GM03348 (cell line): ENCODE results near the gene LGI4.

Experiments used
- DNase-seq: peaks from one replicate; pipeline ENCODE4 v3.0.0; 2012; ENCODE audit warnings: low spot score

Gene LGI4

DNA sequence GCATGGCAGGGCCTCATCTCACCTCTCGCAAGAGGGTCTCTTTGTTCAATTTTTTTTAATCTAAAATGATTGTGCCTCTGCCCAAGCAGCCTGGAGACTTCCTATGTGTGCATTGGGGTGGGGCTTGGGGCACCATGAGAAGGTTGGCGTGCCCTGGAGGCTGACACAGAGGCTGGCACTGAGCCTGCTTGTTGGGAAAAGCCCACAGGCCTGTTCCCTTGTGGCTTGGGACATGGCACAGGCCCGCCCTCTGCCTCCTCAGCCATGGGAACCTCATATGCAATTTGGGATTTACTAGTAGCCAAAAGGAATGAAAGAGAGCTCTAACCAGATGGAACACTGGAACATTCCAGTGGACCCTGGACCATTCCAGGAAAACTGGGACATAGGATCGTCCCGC, 11.3 kb downstream of the LGI4 start:
- DNase-seq, result peak; percentile 44

DNA sequence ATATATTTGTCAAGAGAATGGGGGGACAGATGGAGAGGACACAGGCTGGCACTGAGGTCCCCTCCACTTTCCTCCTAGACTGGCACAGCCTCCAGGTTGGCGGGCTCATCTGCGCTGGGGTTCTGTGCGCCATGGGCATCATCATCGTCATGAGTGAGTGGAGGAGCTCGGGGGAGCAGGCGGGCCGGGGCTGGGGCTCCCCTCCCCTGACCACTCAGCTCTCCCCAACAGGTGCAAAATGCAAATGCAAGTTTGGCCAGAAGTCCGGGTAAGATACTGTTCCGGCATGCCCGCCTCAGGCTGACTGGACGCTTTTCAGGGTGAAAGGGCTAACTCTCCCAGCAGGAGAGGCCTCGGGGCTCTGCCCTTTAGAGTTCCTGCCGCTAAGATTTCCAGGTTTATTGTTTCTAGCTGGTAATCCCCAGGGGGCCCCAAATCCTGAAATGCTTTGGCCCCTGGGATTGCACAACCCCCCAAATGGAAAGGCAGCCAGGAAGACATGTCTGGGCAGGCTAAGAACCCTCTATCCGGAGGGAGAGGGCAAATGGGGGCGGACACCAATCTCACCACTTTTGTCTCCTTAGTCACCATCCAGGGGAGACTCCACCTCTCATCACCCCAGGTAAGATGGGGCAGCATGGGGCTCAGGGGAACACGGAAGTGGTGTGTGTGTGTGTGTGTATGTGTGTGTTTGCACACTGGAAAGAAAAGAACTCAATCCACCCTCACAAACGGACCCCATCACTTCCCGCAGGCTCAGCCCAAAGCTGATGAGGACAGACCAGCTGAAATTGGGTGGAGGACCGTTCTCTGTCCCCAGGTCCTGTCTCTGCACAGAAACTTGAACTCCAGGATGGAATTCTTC, 11.9 kb downstream of the LGI4 start:
- no peak for DNase-seq

DNA sequence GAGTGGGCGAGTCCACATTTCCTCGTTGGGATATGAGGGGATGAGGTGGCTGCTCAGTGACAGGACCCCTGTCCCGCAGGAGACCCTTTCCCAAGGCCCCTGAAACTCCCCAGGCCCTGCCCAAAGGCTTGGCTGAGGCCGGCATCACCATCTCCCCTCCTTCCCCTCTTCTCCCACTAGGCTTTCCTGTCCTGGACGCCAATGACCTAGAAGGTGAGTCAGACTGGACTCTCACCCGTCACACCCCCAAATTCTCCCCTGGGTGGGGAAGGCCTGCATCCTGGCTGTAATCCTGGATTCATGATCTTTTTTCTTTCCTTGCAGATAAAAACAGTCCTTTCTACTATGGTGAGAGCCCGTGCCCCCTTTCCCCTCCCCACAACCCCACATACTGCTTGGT, 14.0 kb downstream of the LGI4 start:
- no peak for DNase-seq

DNA sequence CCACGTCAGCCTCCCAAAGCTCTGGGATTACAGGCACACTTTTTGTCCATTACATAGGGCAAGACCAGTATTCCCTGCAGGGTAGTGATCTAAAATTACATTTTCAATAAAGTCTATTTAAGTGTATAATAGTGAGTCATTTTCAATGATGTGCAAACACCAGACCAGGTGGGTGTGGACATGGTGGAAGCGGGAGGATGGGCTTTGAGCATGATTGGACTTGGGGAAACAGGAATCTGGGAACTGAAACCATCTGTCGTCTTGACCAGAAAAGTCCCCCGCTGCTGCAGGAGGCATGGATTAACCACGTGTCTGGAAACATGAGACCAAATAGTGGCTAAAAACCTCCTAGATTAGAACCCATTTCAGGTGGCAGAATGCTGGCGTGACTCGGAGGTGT, 14.4 kb downstream of the LGI4 start:
- DNase-seq, result peak; percentile 38

DNA sequence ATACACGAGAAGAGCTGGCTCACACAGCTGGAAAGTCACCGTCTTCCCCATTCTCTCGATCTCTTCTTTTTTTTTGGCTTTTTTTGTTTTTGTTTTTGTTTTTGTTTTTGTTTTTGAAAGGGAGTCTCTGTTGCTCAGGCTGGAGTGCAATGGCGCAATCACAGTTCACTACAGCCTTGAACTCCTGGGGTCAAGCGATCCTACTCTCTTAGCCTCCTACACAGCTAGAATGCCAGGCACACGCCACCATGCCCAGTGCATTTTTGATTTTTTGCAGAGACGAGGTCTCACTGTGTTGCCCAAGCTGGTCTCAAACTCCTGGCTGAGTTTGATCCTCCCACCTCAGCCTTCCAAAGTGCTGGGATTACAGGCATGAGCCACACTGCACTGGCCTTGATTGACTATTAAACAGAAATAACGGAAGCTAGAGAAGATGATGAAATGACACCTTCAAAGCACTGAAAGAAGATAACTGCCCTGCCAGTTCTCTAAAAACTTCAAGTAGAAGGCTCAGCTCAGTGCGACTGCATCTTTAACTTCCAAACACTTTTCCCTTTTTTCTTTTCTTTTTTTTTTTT, 15.2 kb downstream of the LGI4 start:
- DNase-seq, result no peak

DNA sequence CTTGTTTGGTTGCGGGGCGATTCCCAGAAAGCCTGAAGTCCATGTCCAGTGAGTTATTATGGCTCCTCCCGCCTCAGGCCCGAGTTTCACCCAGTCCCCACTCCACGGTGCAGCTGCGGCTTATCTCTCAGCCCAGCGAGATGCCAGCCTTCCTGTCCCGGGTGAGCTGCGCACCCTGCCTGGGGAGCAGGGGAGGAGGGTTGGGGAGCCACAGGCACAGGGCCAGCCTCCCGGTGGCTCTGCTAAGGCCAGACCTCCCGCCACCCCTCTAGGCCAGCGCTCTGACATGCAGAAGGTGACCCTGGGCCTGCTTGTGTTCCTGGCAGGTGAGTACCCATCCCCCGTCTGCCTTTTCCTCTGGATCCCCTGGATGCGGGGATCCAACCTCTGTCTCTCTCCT, 15.8 kb downstream of the LGI4 start:
- no peak for DNase-seq

DNA sequence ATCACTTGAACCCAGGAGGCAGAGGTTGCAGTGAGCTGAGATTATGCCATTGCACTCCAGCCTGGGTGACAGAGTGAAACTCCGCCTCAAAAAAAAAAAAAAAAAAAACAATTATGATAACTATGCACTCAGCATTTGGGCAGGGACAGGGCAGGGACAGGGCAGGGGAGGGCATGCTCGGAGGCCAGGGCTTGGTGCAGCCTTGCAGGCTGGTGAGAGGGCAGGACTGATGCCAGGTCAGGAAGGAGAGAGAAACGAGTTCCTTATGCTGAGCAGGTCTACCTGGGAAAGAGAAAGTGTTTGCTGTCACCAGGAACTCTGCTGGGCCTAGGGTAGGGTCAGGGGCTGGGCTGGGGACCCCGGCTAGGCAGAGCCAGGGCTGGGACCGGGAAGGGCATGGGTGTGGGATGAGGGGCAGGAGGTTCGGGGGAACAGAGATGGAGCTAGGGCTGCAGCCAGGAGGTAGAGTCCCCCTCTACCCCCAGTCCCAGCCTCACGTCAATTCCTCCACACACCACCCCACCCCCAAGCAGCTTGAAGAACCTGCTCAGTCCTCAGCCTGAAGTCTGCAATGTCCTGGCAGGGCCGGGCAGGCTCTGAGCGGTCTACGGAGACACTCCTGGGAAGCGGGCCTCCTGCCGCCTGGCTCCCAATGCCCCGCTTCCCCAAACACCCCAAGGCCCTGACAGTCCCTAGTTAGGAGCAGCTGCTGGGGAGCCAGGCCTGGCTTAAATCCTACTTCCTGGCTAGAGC, 16.4 kb downstream of the LGI4 start:
- no peak for DNase-seq

DNA sequence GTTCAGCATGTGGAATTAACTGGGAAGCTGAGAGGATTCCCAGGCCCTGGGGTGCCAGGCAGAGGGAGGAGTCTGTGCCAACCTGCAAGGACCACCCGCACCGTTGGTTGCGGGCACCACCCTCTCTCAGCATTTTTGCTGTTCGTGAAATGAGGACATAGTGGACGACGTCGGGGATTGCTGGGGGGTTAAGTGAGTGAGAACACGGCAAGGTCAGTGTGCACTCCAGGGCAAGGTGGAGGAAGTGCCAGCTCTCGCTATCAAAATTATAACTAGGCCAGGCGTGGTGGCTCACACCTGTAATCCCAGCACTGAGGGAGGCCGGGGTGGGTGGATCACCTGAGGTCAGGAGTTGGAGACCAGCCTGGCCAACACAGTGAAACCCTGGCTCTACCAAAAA, 17.1 kb downstream of the LGI4 start:
- DNase-seq, result no peak

DNA sequence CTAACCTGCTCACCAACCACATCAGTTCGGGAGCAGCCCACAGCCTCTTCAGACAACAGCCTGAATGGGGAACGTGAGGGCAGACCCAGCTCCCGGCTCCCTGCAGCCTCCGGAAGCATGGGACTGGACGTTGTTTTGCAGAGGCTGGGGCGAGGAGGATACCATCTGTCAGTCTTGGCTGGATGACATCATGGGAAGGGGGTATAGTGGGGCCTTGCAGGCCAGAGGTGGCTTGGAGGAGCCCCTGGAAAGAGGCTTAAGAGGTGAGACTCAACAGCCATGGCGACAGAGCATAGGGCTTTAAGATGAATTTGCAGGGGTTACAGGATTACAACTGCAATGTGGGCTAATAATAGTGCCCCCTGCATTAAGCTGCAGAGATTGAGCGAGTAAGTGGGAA, 17.7 kb downstream of the LGI4 start:
- DNase-seq, result no peak

DNA sequence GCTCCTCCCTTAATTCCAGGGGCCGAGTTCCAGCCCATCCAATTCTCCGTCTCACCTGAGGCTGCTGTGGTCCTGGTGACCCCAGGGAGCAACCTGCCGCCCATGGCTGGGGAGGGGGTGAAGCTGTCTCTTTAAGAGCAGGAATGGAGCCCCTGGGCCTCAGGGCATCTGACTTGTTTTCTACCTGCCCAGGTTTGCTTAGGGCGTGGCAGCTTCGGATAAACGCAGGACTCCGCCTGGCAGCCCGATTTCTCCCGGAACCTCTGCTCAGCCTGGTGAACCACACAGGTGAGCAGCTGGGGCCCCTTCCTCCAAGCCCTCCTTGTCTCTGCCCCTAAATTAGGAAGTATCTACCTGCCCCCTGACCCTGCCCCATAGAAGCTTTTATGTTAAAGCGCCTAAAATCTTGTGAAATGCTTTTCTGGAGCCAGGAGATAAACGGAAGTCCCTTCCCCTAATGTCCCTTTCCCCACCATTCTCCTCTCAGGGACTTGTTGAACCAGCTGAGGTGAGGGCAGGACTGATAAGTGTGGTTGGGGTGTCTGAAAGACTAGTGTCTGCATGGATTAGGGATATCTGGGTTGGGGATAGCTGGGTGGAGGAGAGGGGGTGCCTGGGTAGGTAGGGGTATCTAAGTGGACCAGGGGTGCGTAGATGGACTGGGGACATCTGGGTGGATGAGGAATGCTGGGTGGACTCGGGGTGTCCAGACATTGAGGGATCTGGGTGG, 18.6 kb downstream of the LGI4 start:
- no peak for DNase-seq

DNA sequence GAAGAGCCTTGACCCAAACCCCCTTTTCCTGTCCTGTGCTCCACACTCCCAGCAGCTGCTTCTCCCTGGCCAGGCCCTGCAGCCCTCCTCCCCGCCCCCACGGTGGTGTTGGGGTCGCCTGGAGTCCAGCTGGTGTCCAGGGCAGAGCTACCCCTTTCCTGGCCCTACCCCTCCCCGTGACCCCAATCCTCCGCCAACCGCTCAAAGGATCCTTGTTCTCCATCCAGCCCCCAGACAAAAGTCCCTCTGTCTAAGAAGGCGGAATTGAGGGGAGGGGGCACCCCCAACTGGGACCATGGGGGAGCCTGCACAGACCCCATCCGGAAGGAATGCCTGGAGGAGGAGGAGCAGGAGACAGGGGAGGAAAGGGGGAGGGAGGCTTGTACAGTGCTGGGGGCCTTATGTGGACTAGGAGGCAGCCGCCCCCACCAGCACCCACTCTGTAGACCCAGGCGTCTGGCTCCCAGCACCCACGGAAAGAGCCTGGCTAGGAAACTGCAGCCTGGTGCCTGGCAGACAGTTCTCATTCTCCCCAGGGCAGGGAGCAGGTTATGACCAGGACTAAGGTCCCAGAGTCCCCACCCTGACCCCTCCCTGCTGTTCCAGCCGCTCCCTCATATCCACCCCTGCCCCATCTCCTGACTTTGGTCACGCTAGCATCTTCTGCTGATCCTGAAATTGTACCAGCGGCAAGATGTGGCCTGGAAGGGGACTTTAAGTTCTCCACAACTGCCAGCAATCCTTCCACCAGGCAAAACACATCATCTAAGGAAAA, 19.5 kb downstream of the LGI4 start, which contains the start of gene FXYD3:
Gene FXYD3, plus strand, starts transcription at position 647 of the 775 bp plus-strand sequence. CDS start 3,554 bp downstream, outside the sequence.
- DNase-seq, result no peak

DNA sequence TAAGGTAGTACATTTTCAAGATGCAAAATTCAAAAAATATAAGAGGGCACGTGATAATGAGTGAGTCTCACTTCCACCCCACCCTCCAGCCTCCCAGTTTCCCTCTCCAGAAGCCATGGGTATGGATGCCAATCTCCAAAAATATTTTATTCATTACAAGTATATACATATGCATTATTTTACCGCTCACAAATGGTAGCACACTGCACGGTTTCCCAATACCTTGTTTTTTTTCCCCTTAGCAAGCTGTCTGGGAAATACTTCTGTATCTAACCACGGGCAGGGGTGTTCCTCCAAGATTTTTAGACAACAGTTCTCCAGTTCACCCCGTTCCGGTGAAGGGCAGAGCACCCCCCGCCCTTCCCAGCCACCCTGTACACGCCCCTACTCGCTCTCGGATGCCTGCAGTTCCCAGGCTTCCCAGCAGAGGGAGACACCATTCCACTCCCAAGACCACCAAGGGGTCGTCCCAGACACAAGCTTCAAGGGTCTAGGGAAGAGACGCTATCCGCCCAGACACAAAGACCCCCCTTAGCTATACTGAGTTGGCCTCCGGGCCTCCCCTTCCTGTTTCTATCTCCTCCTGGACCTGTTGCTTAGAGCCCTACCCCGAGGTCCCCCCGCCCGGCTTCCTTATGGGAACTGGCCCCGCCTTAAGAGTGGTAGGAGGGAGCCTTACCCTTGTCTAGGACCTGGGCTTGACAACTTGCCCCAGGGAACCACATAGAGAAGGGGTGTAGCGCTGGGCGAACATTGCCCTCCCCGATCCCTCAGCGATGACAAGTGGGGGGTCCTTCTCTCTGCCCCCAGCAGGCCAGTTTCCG, 20.3 kb downstream of the LGI4 start:
- DNase-seq, result peak; percentile 86

DNA sequence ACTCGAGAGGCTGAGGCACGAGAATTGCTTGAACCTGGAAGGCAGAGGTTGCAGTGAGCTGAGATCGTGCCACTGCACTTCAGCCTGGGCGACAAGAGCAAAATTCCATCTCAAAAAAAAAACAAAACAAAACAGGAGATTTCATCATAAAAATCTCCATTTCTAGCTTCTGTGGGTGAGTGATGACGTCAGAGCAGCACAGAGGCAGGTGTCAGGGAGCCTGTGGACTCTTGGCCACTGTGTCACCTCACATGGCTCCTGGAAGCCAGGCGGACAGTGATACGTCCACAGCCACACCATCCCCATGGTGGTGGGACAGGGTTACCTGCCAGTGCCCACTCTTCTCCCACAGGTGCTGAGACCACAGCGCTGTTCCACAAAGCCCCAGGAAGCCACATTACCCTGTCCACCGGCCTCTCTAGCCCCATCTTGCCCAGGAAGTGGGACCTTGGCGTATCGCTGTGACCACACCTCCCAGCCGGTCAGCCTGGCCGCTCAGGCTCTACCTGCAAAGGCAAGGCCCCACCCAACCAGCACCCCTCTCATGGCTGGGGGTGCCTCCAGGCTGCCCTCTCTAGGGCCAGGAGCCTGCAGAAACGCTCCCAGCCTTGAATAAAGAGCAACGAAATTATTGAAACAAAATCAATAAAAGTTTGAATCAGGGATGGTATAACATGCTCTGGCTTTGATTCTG, 21.7 kb downstream of the LGI4 start:
- DNase-seq, result no peak

DNA sequence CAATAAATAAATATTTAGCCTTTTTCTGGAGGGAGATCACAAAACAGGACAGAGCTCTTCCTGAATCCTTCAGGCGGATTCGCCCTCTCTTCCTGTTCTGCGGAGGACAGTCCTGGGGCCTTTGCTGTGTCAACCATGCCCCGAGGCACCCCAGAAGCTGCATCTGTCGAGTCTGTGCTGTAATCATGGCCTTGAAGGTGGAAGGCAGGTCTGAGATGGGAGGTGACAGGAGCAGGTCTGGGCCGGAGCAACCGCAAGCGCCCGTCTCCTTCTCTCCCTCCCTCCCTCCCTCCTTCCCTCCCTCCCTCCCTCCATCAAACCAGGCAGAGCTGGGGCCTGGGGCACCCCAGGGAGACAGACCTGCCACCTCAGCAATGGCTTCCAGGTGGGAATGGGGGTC, 23.9 kb downstream of the LGI4 start:
- no peak for DNase-seq

DNA sequence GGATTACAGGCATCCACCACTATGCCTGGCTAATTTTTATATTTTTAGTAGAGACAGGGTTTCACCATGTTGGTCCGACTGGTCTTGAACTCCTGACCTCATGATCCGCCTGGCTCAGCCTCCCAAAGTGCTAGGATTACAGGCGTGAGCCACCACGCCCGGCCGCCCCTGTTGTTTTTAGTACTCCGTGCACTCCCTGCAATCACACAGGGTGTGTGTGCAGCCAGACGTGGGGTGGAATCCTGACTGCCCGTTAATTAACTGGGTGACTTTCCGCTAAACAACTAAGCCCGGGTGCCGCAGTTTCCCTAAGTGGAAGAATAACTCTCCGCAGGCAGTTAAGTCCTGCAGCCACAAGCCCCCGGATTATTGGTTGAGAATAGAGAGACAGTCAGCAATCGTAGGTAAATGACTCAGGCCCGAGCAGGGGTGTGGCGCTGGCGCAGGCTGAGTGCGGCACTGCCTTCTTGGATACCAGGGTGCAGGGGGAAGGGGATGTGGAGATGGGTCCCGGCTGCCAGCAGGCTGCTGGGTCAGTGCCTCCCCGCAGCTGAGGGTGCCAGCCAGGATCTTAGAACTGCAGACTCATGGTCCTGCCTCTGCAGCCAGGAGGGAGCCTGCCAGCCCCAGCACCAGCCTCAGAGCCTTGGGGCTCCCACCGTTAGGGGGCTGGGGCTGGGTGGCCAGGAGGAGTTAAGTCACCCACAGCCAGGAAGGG, 25.3 kb downstream of the LGI4 start:
- DNase-seq, result no peak

DNA sequence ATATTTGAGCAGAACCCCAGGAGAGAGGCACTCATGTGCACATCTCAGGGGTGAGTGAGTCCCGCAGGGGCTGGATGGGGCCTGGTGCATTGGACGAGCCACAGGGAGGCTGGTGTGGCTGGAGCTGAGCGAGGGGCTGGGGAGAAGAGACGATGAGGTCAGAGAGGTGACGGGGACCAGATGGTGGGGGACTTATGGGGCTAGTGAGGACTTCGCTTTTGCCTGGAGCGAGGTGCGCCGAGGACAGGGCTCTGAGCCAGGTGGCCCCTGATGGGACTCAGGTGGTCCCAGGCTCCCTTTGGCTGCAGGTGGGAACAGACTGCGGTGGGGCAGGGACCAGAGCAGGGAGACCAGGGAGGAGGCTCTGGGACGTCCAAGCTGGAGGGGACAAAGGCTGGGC, 26.1 kb downstream of the LGI4 start:
- no peak for DNase-seq

DNA sequence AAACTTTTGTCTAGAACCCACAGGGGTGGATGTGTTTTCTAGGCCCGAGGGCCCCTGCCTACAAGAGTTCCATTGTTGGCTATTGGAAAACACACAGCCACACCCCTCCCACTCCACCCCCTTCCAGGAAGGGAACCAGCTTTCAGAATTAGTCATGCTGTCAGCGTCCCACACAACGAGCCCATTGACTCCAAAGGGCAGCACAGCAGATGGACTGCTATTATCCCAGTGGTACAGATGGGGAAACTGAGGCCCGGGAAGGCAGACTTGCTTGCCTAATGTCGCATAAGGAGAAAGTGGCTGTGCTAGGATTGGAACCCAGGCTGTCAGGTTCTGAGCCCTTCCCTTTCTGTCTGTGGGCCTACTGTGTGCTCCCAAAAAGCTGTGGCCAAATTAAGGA, 27.3 kb downstream of the LGI4 start:
- peak; percentile 60 for DNase-seq

DNA sequence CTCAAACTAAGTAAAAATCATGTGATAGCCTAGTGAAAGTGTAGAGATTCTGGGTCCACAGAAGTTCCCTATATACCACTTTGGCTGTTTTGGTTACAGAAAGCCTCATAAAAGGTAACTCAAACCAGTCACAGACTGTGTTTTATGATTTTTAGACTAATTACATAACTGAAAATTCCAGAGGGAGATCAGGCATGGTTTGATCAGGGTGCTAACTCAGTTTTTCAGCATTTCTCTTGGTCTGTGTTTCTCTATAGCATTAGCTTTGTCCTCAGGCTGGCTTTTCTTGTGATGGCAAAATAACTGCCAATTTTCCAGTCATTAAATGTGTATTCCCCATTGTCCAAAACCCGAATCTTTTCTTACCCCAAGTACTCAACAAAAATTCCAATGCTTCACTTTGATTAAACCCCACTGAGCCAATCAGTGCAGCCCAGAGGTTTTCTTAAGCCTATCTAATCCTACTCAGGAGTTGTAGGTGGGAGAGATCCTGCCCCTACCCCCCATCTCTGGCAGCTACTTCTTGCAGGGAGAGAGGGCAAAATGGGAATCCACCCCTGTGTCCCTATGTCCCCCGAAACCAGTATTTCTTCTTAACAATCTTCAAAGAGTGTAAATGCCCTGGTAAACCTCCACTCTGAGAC, 27.8 kb downstream of the LGI4 start:
- no peak for DNase-seq

DNA sequence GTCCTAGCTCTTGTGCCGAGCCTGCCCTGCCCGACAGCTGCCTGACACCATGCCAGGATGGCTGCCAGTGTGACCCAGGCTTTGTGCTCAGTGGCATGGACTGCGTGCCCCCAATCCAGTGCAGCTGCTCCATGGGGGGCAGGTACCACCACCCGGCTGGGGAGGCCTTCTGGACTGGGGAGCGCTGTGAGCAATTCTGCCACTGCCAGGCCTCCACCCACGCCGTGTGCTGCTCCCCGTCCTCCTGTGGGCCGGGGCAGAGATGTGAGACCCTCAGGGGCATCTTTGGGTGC, 28.6 kb downstream of the LGI4 start:
- no peak for DNase-seq
